C4-2B (cell line): ENCODE measurements around the gene DTNA.
"Not testable (repeated sequence)": the region's sequence is repeated elsewhere in the genome, so short reads cannot be mapped to it uniquely, and the experiment has no call there.

ENCODE experiments used
- H3K27ac ChIP-seq: fragments of 450-650 bp; 2 replicates; pipeline ENCODE4 v1.5.1; 2017
- ZFX ChIP-seq: fragments of 450-650 bp; IDR thresholded peaks from 2 replicates; pipeline ENCODE4 v1.6.1; 2017
- TF ChIP-seq, protein P1 (sequence below): fragments of 450-650 bp; conservative IDR thresholded peaks from 2 replicates; pipeline ENCODE4 v1.5.1; 2017; ENCODE audit warnings: mild to moderate bottlenecking

Gene DTNA

DNA sequence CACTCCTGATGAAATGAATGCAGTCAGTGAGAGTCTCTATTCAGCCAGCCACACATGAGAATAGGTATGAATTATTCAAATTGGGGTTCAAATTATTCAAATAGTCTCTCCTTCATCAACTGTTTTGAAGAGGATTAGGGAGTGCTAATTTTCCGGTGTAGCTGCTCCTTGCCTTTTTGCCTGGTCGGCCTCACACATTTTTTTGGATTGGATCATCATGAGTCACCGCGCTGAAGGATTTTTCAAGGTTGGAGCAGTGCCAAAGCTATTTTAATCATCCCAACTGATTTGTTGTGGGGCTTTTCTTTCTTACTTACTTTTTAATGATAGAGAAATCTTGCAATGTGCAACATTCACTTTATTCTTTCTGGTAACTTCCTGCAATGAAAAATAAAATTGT is 2.4 kb upstream of the DTNA start:
- no peak overlapping the region for H3K27ac ChIP-seq

DNA sequence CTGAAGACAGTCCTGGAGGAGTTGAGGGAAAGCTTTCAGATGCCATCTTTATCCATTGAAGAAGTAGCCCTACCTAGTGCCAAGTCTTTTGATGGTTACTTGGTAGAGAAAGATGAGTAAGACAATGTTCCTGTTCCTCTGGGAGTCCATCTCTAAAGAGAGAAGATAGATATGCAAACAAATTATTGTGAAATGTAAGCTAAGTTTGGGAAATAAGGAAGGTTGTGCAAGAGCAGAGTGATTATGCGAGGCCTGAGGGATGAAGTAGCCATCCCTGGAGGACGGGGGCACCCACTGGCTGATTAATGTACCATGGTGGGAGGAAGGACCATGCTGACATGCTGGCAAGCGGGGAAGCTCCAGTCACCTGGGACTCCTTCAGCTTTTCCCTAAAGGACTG is 994 bp upstream of the DTNA start:
- no peak overlapping the region for H3K27ac ChIP-seq
- TF ChIP-seq ZFX: no peak
- TF ChIP-seq, protein P1, sequence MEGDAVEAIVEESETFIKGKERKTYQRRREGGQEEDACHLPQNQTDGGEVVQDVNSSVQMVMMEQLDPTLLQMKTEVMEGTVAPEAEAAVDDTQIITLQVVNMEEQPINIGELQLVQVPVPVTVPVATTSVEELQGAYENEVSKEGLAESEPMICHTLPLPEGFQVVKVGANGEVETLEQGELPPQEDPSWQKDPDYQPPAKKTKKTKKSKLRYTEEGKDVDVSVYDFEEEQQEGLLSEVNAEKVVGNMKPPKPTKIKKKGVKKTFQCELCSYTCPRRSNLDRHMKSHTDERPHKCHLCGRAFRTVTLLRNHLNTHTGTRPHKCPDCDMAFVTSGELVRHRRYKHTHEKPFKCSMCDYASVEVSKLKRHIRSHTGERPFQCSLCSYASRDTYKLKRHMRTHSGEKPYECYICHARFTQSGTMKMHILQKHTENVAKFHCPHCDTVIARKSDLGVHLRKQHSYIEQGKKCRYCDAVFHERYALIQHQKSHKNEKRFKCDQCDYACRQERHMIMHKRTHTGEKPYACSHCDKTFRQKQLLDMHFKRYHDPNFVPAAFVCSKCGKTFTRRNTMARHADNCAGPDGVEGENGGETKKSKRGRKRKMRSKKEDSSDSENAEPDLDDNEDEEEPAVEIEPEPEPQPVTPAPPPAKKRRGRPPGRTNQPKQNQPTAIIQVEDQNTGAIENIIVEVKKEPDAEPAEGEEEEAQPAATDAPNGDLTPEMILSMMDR: no peak

More for the DNA sequence above, 2.4 kb upstream of the DTNA start:
- TF ChIP-seq ZFX: no peak
- TF ChIP-seq, protein P1: no peak

- no peak overlapping the region for H3K27ac ChIP-seq
- TF ChIP-seq, protein P1: no peak
- TF ChIP-seq ZFX: no peak
Measured at GRCh38 chr18:34710458-34710914, 388 bp downstream of the DTNA start.

DNA sequence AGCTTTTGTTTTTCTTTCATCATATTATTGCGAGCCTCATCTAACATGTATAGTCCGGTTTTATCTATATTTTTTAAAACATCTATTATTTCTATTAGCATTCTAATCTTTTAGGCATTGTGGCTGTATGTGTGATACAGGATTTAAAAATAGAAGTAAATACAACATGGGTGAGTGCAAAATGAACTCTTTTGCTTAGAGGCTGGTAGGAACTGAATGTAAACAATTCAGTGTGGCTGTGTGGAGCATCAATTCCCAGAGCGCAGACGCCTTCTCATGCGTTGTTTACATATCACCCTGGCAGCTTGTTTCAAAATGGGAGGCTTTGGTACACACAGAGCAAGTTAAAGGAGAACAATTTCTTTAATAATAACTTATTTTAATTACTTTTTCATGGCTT is 836 bp downstream of the DTNA start:
- no peak overlapping the region for H3K27ac ChIP-seq

GRCh38 chr18:34716111-34716510 is 6.0 kb downstream of the DTNA start:
- H3K27ac ChIP-seq: not testable (repeated sequence)

More for the DNA sequence above, 836 bp downstream of the DTNA start:
- TF ChIP-seq, protein P1: no peak
- no peak for TF ChIP-seq ZFX

DNA sequence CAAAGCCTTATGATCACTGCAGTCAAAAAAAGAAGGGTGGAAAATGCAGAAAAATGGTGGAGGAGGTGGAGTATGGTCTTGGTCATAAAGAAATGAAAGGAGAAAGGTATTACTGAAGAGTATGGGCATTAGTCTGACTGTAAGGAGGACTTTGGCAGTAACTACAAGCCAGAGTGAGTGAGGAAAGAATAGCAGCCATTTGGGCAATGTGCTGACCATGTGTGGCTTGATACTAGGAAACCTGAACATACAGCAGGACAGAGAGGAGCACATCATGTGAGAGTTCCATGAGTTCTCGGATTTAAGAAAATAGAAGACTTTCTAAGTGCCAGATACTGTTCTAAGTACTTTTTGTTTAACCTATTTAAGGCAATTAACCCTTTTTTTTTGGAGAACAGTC is 8.5 kb downstream of the DTNA start:
- H3K27ac ChIP-seq: no peak overlapping the region
- TF ChIP-seq, protein P1: no peak
- no peak for TF ChIP-seq ZFX

- H3K27ac ChIP-seq: no peak overlapping the region
- TF ChIP-seq ZFX: no peak
- TF ChIP-seq, protein P1: no peak
Measured at GRCh38 chr18:34720220-34720619, 10.1 kb downstream of the DTNA start.

DNA sequence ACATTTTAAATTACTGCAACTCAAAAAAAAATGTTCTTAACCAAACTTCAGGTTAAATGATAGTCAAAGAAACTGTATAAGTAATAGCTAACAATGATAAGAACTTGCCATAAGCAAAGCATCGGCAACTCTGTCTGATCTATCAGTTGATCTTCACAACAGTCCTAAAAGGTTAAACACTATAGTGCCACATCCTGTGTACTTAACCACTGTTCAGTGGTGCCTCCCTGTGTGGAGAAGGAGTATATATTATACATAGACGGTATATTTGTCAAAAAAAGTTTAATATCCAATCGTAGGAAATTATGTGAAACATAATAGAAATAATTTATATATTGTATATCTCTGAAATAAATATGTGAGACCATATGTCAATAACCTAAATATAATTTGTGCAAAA is 13.0 kb downstream of the DTNA start:
- TF ChIP-seq ZFX: no peak
- TF ChIP-seq, protein P1: no peak
- no peak overlapping the region for H3K27ac ChIP-seq

DNA sequence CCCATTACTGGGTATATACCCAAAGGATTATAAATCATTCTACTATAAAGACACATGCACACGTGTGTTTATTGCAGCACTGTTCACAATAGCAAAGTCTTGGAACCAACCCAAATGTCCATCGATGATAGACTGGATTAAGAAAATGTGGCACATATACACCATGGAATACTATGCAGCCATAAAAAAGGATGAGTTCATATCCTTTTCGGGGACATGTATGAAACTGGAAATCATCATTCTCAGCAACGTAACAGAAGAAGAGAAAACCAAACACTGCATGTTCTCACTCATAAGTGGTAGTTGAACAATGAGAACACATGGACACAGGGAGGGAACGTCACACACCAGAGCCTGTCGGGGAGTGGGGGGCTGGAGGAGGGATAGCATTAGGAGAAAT is 15.6 kb downstream of the DTNA start:
- not testable (repeated sequence) for H3K27ac ChIP-seq
